Subcutaneous abdominal adipose tissue (tissue), 5 donors: ENCODE data around the gene TADA3.

Source experiments
- H3K27ac ChIP-seq: one replicate; pipeline ENCODE4 v1.7.0; 2013; ENCODE audit warnings: low read depth, mild to moderate bottlenecking, inconsistent platforms, low read length, moderate library complexity
- H3K27me3 ChIP-seq, 5 donors: one replicate each; pipeline ENCODE4 v1.7.0; 2013; ENCODE audit warnings: low read length in 5 of 5, inconsistent platforms in 1 of 5; ENCODE audit not compliant: control insufficient read depth in 5 of 5, insufficient read depth in 4 of 5
- H3K36me3 ChIP-seq, 5 donors: one replicate each; pipeline ENCODE4 v1.7.0; 2013; ENCODE audit warnings: low read length in 5 of 5; ENCODE audit not compliant: control insufficient read depth in 5 of 5, insufficient read depth in 5 of 5
- H3K4me1 ChIP-seq, 5 donors: one replicate each; pipeline ENCODE4 v1.7.0; 2013; ENCODE audit warnings: low read length in 5 of 5, mild to moderate bottlenecking in 3 of 5, moderate library complexity in 1 of 5; ENCODE audit not compliant: control insufficient read depth in 5 of 5, insufficient read depth in 5 of 5
- H3K4me3 ChIP-seq, 5 donors: one replicate each; pipeline ENCODE4 v1.7.0; 2013; ENCODE audit warnings: low read length in 5 of 5, low read depth in 1 of 5
- H3K9ac ChIP-seq, 5 donors: one replicate each; pipeline ENCODE4 v1.7.0; 2013; ENCODE audit warnings: low read length in 5 of 5, mild to moderate bottlenecking in 4 of 5, moderate library complexity in 3 of 5
- H3K9me3 ChIP-seq, 5 donors: one replicate each; pipeline ENCODE4 v1.7.0; 2013; ENCODE audit warnings: low read length in 5 of 5; ENCODE audit not compliant: control insufficient read depth in 5 of 5
- donor health status: healthy.
- donor health status: healthy.
- donor health status: healthy.
- donor health status: healthy.
- donor health status: healthy.

Gene TADA3

DNA sequence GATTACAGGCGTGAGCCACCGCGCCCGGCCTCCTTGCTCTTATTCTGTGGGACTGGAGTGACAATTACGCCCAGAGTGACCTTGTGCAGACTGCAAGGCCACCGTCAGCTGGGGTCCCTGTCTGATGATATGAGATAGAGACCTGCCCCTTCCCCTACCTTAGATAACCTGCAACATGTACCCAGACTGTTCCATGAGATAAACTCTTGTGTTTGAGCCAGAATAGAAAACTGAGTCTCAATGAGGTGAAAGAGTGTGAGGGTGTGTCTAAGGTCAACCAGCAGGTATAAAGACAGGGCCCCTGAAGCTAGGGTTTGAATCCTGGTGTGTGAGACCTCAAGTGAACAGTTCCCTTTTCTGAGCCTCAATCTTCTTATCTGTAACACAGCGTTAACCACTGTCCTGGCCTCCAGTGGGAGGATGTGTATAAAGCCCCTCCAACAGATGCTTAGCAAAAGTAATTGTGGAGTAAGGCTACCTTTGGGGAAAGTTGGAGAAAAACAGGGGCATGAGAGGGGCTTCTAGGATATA, 6.0 kb downstream of the TADA3 start:
- Histone ChIP-seq H3K27me3 (no peaks in the 10 kb centered on the region), H3K36me3 (peaks cover 19 to 76% (median 62%) of the 10 kb centered on the region in 5 donors), H3K4me3 (no peak overlapping the region), H3K9ac (no peak overlapping the region), H3K27ac (no peak overlapping the region), H3K4me1 (peaks cover 2 to 17% (median 9%) of the 10 kb centered on the region in 5 donors), H3K9me3 (no peaks in the 10 kb centered on the region)

DNA sequence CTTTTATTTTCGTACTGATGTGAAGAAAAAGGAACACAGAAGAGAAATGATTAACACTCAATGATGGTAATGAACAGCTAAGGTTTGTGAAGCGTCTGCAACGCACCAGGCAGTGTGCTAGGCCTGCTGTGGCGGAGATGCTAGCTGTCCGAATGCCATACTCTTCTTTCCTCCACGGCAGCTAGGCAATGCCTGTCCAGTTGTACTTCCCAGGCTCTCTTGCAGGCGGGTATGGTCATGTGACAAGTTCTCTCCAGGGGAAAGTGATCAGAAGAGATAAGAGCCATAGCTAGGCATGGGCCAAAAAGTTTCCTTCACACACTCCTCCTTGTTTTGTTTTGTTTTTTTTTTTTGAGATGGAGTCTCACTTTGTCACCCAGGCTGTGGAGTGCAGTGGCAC, 6.7 kb downstream of the TADA3 start:
- H3K36me3 ChIP-seq = peaks cover 19 to 77% (median 63%) of the 10 kb centered on the region in 5 donors
- H3K9ac ChIP-seq = no peak overlapping the region
- H3K27me3 ChIP-seq = no peaks in the 10 kb centered on the region
- peaks cover 2 to 20% (median 6%) of the 10 kb centered on the region in 5 donors for H3K4me1 ChIP-seq
- no peak overlapping the region for H3K27ac ChIP-seq
- H3K4me3 ChIP-seq = no peak overlapping the region
- H3K9me3 ChIP-seq = no peaks in the 10 kb centered on the region

DNA sequence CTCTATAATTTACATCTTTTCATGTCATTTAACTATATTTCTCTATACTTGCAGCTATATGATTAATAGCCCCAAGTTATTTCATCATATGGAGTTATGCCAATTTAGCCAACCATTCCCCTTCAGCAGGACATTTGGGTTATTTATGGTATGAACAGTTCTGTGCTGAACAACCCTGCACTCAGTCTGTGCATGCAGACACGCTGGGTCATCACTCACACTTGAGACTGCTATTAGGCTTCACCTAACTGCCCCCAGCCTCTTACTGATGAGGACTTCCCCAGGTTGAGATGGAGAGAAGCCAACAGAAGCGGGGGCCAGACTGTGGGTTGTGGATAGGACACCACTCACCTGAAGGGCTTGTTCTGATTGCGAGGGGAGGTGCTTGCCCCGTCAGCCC, 7.3 kb downstream of the TADA3 start:
- H3K9me3 ChIP-seq = no peaks in the 10 kb centered on the region
- H3K27ac ChIP-seq = no peak overlapping the region
- peaks cover 16 to 78% (median 64%) of the 10 kb centered on the region in 5 donors for H3K36me3 ChIP-seq
- no peak overlapping the region for H3K9ac ChIP-seq
- H3K4me3 ChIP-seq = no peak overlapping the region
- no peaks in the 10 kb centered on the region for H3K27me3 ChIP-seq
- peaks cover 2 to 26% (median 6%) of the 10 kb centered on the region in 5 donors for H3K4me1 ChIP-seq

DNA sequence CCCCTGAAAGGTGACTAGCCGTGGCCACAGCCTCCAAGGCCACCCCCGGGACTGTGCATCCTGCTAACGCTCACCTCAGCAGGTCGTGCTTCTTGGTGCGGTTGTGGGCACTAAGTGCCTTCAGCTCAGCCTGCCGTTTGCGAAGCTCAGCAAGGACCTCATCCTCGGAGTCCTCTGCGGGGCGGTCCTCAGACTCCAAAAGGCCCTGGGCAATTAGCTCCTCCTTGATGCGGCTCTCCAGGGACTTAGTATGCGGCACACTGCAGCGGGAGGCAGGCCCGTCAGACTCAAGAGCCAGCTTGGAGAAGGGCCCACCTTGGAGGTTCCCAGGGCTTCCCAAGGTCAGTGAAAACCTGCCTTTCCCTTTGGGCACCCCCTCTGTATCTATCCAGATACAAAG, 8.3 kb downstream of the TADA3 start:
- no peaks in the 10 kb centered on the region for H3K27me3 ChIP-seq
- H3K4me1 ChIP-seq = peaks cover 2 to 36% (median 10%) of the 10 kb centered on the region in 5 donors
- H3K36me3 ChIP-seq = peaks cover 15 to 70% (median 59%) of the 10 kb centered on the region in 5 donors
- H3K9ac ChIP-seq = no peak overlapping the region
- H3K27ac ChIP-seq = no peak overlapping the region
- no peaks in the 10 kb centered on the region for H3K9me3 ChIP-seq
- H3K4me3 ChIP-seq = no peak overlapping the region

DNA sequence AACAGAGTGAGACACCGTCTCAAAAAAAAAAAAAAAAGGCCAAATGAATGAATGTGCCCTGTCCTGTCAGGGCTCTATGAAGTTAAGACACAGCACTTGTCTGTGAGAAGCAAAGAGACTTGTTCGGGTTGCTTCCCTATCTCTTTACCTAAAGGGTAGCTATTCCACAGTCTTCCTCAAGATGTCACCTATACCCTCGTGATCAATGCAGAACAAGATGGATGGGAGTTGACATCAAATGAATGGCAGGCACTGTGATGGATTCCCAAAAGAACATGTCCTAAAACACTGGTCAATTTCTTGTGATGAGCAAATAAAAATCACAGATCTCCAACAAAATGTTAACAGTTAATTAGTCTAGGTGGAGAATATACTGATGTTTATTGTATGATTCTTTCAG, 9.5 kb downstream of the TADA3 start:
- Histone ChIP-seq H3K36me3 (peaks cover 15 to 65% (median 57%) of the 10 kb centered on the region in 5 donors), H3K9me3 (no peaks in the 10 kb centered on the region), H3K9ac (no peak overlapping the region), H3K4me1 (peaks cover 4 to 47% (median 22%) of the 10 kb centered on the region in 5 donors), H3K27ac (no peak overlapping the region), H3K27me3 (no peaks in the 10 kb centered on the region), H3K4me3 (no peak overlapping the region)

DNA sequence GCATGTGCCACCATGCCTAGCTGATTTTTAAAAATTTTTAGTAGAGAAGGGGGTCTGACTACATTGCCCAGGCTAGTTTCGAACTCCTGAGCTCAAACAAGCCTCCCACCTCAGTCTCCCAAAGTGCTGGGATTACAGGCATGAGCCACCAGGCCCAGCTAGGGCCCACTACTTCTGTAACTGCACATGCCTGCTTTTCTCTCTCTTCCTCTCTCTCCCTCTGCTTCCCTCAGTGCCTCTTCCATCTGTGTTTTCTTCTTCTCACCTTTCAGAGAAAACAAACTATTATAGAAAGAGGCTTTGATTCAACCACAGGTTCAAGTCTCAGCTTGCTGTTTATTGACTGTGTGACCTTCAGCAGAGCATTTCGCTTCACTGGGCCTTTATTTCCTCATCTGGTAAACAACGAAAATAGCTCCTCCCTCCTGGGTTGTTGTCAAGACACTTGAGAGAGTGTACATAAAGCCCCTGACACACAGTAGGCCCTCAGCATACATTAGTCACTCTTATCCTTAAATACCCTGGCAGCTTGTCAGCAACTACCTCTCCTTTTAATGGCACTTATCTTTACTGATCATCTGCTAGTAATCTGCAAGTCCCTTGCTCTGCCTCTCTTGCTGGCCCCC, 10.2 kb downstream of the TADA3 start:
- peaks cover 11 to 59% (median 50%) of the 10 kb centered on the region in 5 donors for H3K36me3 ChIP-seq
- H3K27ac ChIP-seq = no peak overlapping the region
- H3K4me1 ChIP-seq = peaks cover 4 to 54% (median 25%) of the 10 kb centered on the region in 5 donors
- H3K4me3 ChIP-seq = no peak overlapping the region
- no peaks in the 10 kb centered on the region for H3K9me3 ChIP-seq
- no peak overlapping the region for H3K9ac ChIP-seq
- H3K27me3 ChIP-seq = no peaks in the 10 kb centered on the region

DNA sequence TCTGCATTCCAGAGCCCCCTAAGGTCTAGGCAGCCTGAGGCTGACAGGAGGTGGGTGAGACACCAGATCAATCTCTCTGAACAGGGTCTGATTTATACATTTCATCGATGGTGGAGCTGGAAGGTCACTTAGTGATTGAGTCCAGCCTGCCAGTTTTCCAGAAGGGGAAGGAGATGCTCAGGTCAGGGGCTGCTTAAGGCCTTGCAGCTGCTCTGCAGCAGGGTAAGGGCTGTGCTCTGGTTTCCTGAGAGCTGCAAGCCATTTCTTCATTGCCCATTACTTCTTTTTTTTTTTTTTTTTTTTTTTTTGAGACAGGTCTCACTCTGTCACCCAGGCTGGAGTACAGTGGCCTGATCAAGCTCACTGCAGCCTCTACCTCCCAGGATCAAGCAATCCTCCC, 10.7 kb downstream of the TADA3 start:
- H3K27ac ChIP-seq = no peak overlapping the region
- peaks cover 10 to 53% (median 47%) of the 10 kb centered on the region in 5 donors for H3K36me3 ChIP-seq
- no peaks in the 10 kb centered on the region for H3K9me3 ChIP-seq
- no peaks in the 10 kb centered on the region for H3K27me3 ChIP-seq
- no peak overlapping the region for H3K9ac ChIP-seq
- no peak overlapping the region for H3K4me3 ChIP-seq
- H3K4me1 ChIP-seq = peaks cover 4 to 59% (median 29%) of the 10 kb centered on the region in 5 donors

DNA sequence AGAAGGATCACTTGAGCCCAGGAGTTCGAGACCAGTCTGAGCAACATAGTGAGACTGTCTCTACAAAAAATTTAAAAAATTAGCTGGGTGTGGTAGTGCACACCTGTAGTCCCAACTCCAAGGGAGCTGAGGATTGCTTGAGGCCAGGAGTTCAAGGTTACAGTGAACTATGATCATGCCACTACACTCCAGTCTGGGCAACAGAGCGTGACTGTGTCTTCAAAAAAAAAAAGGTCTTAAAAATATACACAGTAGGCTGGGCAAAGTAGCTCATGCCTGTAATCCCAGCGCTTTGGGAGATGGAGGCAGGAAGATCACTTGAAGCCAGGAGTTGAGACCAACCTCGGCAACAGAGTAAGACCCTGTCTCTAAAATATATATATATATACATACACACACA, 11.4 kb downstream of the TADA3 start:
- Histone ChIP-seq H3K27me3 (no peaks in the 10 kb centered on the region), H3K9ac (no peak overlapping the region), H3K36me3 (peaks cover 7 to 48% (median 42%) of the 10 kb centered on the region in 5 donors), H3K4me3 (no peak overlapping the region), H3K4me1 (peaks cover 4 to 56% (median 29%) of the 10 kb centered on the region in 5 donors), H3K27ac (no peak overlapping the region), H3K9me3 (no peaks in the 10 kb centered on the region)

DNA sequence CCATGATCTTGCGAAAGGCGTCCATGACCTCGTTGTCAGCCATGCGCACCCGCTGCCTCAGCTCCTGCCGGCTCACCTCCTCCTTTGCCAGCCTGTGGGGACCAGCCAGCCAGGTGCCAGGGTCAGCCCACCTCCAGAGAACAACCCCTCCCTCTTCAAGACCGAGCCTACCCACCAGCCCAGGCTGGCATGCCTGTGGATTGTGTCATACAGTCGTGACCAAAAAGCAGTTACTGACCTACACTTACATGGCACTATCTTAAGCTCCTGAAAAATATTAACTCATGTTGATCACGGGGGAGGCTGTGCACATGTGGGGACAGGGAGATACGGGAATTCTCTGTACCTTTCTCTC, 11.8 kb downstream of the TADA3 start:
- peak overlapping the region in 1 of 5 donors; percentile 35 for H3K9ac ChIP-seq
- H3K4me3 ChIP-seq = no peak overlapping the region
- no peak overlapping the region for H3K27ac ChIP-seq
- H3K27me3 ChIP-seq = no peaks in the 10 kb centered on the region
- H3K4me1 ChIP-seq = peaks cover 2 to 52% (median 26%) of the 10 kb centered on the region in 5 donors
- H3K36me3 ChIP-seq = peaks cover 7 to 45% (median 39%) of the 10 kb centered on the region in 5 donors
- H3K9me3 ChIP-seq = no peaks in the 10 kb centered on the region

DNA sequence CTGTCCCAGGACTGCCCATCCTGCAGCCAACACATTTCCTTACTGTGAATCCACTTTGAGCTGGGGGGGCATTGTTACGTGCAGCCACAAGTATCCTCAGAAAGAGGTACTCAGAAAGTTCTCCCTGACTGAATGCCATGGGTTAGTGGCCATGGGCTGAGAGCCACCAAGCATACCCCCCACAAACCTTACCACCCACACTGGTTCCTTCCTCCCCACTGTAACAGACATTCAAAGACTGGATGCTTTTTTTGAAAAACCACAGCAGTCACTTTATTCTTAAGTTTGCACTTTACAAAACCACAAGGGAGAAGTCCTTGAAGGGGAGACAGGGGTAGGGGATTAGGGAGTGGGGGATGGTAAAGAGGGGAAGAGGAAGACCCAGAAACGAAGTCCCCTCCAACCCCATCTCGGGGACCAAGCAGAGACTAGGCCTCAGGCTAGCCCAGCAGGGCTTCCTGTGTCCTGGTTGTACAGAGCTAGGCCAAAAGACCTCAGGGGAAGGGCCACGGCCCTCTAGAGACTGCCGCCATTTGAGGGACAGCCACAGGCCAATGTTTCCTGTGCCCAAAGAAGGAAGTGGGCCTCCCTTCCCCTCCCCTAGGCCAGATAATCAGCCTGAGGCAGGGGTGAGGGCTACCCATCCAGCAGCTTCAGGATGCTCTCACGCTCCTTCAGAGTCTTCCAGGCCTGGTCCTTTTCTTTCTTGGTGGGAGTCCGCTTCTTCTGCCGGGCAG, 12.4 kb downstream of the TADA3 start:
- peaks cover 7 to 39% (median 35%) of the 10 kb centered on the region in 5 donors for H3K36me3 ChIP-seq
- H3K4me3 ChIP-seq = no peak overlapping the region
- H3K9ac ChIP-seq = peak overlapping the region in 1 of 5 donors; percentile 35
- no peaks in the 10 kb centered on the region for H3K9me3 ChIP-seq
- H3K4me1 ChIP-seq = peaks cover 2 to 52% (median 26%) of the 10 kb centered on the region in 5 donors
- no peak overlapping the region for H3K27ac ChIP-seq
- H3K27me3 ChIP-seq = no peaks in the 10 kb centered on the region
